ENCODE measurements around the gene MATN3. TPM values are rescaled to one million over a fixed set of nuclear protein-coding genes. Genes with fewer than 3 reads are reported as not detected.
A peak's percentile ranks its signal among the peaks of the same experiment; 100 is the strongest.

The MATN3 gene
- total RNA-seq, 1 donor from 2014 or later: 8.9 TPM

GRCh38 chr2:19993731-19994130, 18.7 kb downstream of the MATN3 start:
- H3K27ac Mint-ChIP-seq (ENCODE audit: unreplicated experiment): no peak overlapping the region
- H3K27me3 Mint-ChIP-seq (ENCODE audit: unreplicated experiment): no peaks in the 10 kb centered on the region
- no peaks in the 10 kb centered on the region for H3K36me3 Mint-ChIP-seq (ENCODE audit: low read depth, unreplicated experiment)
- no peak for TF ChIP-seq CTCF (IDR thresholded peaks at IDR 0.05; ENCODE audit: unreplicated experiment)
- H3K4me1 Mint-ChIP-seq (ENCODE audit: unreplicated experiment): peaks cover 7% of the 10 kb centered on the region
- H3K9me3 Mint-ChIP-seq (ENCODE audit: unreplicated experiment): no peaks in the 10 kb centered on the region
- no peak overlapping the region for H3K4me3 Mint-ChIP-seq (ENCODE audit: unreplicated experiment)
- DNase-seq (ENCODE audit: low spot score): no peak

- no peaks in the 10 kb centered on the region for H3K27me3 Mint-ChIP-seq (ENCODE audit: unreplicated experiment)
- no peak overlapping the region for H3K27ac Mint-ChIP-seq (ENCODE audit: unreplicated experiment)
- DNase-seq (ENCODE audit: low spot score): no peak
- no peaks in the 10 kb centered on the region for H3K9me3 Mint-ChIP-seq (ENCODE audit: unreplicated experiment)
- no peaks in the 10 kb centered on the region for H3K36me3 Mint-ChIP-seq (ENCODE audit: low read depth, unreplicated experiment)
- H3K4me1 Mint-ChIP-seq (ENCODE audit: unreplicated experiment): peaks cover 7% of the 10 kb centered on the region
- no peak overlapping the region for H3K4me3 Mint-ChIP-seq (ENCODE audit: unreplicated experiment)
- TF ChIP-seq CTCF (IDR thresholded peaks at IDR 0.05; ENCODE audit: unreplicated experiment): no peak
These were observed 20.6 kb downstream of the MATN3 start for GRCh38 chr2:19991895-19992294.

GRCh38 chr2:19990416-19990728, 22.1 kb downstream of the MATN3 start:
- H3K36me3 Mint-ChIP-seq (ENCODE audit: low read depth, unreplicated experiment): no peaks in the 10 kb centered on the region
- peaks cover 11% of the 10 kb centered on the region for H3K4me1 Mint-ChIP-seq (ENCODE audit: unreplicated experiment)
- no peaks in the 10 kb centered on the region for H3K27me3 Mint-ChIP-seq (ENCODE audit: unreplicated experiment)
- peak overlapping the region; percentile 96 for H3K4me3 Mint-ChIP-seq (ENCODE audit: unreplicated experiment)
- H3K9me3 Mint-ChIP-seq (ENCODE audit: unreplicated experiment): no peaks in the 10 kb centered on the region
- TF ChIP-seq CTCF (IDR thresholded peaks at IDR 0.05; ENCODE audit: unreplicated experiment): no peak
- no peak overlapping the region for H3K27ac Mint-ChIP-seq (ENCODE audit: unreplicated experiment)
- no peak for DNase-seq (ENCODE audit: low spot score)

- Mint-ChIP-seq H3K4me1 (ENCODE audit: unreplicated experiment) (peaks cover 11% of the 10 kb centered on the region), H3K4me3 (ENCODE audit: unreplicated experiment) (peak within 1 kb of the TSS; percentile 96), H3K27me3 (ENCODE audit: unreplicated experiment) (no peaks in the 10 kb centered on the region), H3K36me3 (ENCODE audit: low read depth, unreplicated experiment) (no peaks in the 10 kb centered on the region), H3K9me3 (ENCODE audit: unreplicated experiment) (no peaks in the 10 kb centered on the region), H3K27ac (ENCODE audit: unreplicated experiment) (peak within 1 kb of the TSS; percentile 90)
- TF ChIP-seq CTCF (IDR thresholded peaks at IDR 0.05; ENCODE audit: unreplicated experiment): no peak
- DNase-seq (ENCODE audit: low spot score): peak; percentile 80
These were observed 22.6 kb downstream of the MATN3 start, which contains the start of gene WDR35 for GRCh38 chr2:19989667-19990415. Gene WDR35, minus strand, starts transcription at chr2:19990105. Its CDS starts 90 bp downstream, at chr2:19990015.

- no peak for TF ChIP-seq CTCF (IDR thresholded peaks at IDR 0.05; ENCODE audit: unreplicated experiment)
- H3K36me3 Mint-ChIP-seq (ENCODE audit: low read depth, unreplicated experiment): no peaks in the 10 kb centered on the region
- DNase-seq (ENCODE audit: low spot score): no peak
- H3K4me1 Mint-ChIP-seq (ENCODE audit: unreplicated experiment): peaks cover 11% of the 10 kb centered on the region
- peak overlapping the region; percentile 96 for H3K4me3 Mint-ChIP-seq (ENCODE audit: unreplicated experiment)
- peak overlapping the region; percentile 90 for H3K27ac Mint-ChIP-seq (ENCODE audit: unreplicated experiment)
- no peaks in the 10 kb centered on the region for H3K9me3 Mint-ChIP-seq (ENCODE audit: unreplicated experiment)
- no peaks in the 10 kb centered on the region for H3K27me3 Mint-ChIP-seq (ENCODE audit: unreplicated experiment)
These were observed 23.2 kb downstream of the MATN3 start for GRCh38 chr2:19989342-19989666.
